Epithelial cell of prostate (primary cell): Measurements from ENCODE around the gene FAM219A.
"Not testable (repeated sequence)": the region's sequence is repeated elsewhere in the genome, so short reads cannot be mapped to it uniquely, and the experiment has no call there.

Experiments used
- DNase-seq: peaks from one replicate; pipeline ENCODE4 v3.0.0-alpha.2; 2011; ENCODE audit warnings: low read depth, low spot score
- H3K27ac ChIP-seq: fragments of 450-650 bp; 2 replicates; pipeline ENCODE4 v1.5.1; 2017; ENCODE audit warnings: mild to moderate bottlenecking

The FAM219A gene

DNA sequence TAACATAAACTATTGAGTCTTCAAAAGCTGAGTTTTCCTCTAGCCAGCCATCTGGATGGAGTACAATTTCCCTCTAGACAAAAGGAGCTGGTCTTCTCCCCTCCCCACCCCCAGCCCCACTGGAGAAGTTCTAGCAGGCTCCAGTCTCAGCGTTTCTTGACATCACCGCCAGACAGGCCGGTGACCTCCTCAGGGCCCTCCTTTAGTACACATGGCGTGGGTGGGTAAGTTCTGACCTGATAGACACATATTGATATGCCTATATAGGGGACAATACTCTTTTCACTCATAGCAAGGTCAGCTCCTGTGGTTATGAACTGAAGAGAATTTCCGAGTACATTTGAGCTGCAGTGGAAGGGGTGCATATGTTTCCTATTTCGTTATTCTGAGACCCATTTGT, 27.5 kb upstream of the FAM219A start:
- no peak overlapping the region for H3K27ac ChIP-seq
- DNase-seq = no peak

DNA sequence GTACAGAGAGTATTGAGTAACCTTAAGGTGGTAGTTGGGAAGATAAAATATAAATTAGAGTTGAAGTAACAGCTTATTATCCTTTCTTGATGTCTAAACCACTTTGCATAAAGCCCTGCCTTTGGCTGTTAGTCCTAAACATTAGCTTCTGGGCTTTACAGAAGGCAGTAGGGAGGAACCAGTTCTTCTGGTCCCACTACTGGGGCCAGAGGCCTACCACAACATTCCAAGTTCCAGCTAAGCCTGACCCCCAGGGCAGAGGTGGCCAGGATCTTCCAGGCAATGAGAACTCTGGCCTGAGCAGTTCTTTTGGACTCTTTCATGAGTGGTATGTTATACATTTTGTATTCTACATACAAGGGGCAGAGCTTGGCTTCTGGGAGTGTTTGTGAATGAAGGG, 26.3 kb upstream of the FAM219A start:
- DNase-seq = no peak
- H3K27ac ChIP-seq = no peak overlapping the region

DNA sequence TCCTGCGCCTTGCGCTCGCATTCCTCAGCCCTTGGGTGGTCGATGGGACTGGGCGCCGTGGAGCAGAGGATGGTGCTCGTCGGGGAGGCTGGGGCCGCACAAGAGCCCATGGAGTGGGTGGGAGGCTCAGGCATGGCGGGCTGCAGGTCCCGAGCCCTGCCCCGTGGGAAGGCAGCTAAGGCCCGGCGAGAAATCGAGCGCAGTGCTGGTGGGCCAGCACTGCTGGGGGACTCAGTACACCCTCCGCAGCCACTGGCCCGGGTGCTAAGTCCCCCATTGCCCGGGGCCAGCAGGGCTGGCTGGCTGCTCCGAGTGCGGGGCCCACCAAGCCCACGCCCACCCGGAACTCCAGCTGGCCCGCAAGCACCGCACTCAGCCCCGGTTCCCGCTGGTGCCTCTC, 24.4 kb upstream of the FAM219A start:
- H3K27ac ChIP-seq, DNase-seq: not testable (repeated sequence)

DNA sequence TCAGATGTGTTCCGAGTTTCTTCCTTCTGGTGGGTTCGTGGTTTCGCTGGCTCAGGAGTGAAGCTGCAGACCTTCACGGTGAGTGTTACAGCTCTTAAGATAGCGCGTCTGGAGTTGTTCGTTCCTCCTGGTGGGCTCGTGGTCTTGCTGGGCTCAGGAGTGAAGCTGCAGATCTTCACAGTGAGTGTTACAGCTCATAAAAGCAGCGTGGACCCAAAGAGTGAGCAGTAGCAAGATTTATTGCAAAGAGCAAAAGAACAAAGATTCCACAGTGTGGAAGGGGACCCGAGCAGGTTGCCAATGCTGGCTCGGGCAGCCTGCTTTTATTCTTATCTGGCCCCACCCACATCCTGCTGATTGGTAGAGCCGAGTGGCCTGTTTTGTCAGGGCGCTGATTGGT, 23.2 kb upstream of the FAM219A start:
- H3K27ac ChIP-seq, DNase-seq: not testable (repeated sequence)

GRCh38 chr9:34479431-34479866, 21.1 kb upstream of the FAM219A start:
- no peak for DNase-seq
- no peak overlapping the region for H3K27ac ChIP-seq

DNA sequence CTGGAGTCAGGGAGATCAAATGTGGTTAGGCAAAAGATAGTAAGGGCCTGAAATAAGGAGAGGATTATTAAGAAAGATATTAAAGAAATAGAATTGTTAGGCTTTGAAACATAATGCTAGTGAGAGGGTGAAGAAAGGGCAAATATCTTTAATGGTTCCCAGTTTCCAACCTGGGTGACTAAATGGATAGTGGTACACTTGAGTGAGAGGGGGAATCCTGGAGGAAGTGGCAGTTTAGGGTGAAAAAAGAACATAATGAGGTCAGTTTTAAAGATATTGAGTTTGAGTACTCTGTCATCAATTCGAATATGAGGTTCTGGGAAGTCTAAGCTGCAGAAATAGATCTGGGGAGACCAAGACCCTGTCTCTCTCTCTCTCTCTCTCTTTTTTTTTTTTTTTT, 19.2 kb upstream of the FAM219A start:
- H3K27ac ChIP-seq = no peak overlapping the region
- DNase-seq = no peak

GRCh38 chr9:34475097-34475496, 16.7 kb upstream of the FAM219A start:
- no peak for DNase-seq
- no peak overlapping the region for H3K27ac ChIP-seq

DNA sequence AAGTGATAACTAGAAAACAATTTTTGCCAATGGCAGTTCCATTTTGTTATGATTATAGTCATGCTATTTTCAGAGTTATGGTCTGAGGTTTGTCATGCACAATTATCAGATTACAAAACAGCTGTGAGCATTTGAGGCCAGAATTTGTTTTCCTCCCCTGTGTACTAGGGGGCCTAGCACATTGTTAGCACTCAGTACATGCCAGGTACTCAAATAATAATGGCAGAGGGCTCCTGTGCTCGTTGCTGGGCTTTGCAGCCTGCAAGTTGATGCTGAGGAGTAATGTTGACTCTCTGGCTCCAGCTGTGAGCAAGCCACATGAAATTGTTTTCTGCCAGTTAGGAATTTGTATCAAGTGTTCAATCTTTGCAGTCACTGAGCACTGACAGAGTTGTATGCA, 7.1 kb upstream of the FAM219A start:
- DNase-seq = no peak
- no peak overlapping the region for H3K27ac ChIP-seq

GRCh38 chr9:34464571-34464970, 6.2 kb upstream of the FAM219A start:
- H3K27ac ChIP-seq = no peak overlapping the region
- no peak for DNase-seq

DNA sequence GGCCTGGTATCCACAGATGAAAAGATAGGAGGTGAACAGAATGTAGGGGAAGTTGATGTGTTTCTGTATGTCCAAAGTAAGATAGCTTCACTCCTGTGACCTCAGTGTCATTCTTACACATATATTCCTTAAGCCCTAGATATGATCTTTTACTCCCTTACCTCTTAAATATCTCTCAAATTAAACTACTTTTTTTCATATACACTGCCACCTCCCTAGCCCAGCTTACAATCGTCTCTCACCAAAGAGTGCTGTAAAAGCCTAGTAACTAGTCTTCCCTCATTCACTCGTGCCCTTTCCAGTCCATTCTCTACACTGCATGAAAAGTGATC, 5.5 kb upstream of the FAM219A start:
- DNase-seq = no peak
- H3K27ac ChIP-seq = no peak overlapping the region

DNA sequence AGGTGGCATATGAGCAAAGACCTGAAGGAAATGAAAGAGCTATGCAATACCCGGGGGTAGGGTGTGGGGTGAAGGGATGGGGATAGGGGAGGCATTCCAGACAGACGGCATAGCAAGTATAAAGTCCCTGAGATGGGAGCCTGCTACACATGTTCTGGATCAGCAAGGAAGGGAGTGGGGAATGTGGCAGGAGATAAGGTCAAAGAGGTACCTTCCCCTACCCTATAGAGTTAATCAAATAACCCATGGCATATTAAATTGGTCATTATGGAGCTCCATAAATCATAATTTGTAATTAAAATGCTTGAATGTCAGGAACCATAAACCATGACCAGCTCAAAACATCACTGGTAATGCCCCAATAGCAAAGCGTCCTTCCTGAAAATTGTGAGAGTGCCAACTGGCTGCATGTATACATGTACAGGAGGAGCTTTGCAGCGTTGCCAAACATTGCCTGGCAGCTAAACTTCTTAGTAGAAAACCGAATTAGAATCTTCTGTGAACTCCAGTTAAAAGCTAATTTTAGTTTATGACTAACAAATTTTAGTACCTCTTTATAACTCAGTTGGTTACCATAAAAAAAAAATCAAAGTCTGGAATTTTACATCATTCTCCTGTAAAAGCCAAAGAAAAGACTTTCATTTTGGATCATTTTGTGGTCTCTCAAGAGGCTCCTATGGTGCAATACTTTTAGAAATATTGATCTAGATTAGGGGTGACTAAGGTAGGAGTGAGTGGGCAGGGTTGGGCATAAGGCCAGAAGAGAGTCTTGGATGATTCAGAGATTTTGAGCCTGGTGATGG, 4.9 kb upstream of the FAM219A start:
- DNase-seq = peak; percentile 49
- H3K27ac ChIP-seq = peak overlapping the region; percentile 3

- no peak for DNase-seq
- no peak overlapping the region for H3K27ac ChIP-seq
Observed at GRCh38 chr9:34459941-34460340, 1.6 kb upstream of the FAM219A start.

DNA sequence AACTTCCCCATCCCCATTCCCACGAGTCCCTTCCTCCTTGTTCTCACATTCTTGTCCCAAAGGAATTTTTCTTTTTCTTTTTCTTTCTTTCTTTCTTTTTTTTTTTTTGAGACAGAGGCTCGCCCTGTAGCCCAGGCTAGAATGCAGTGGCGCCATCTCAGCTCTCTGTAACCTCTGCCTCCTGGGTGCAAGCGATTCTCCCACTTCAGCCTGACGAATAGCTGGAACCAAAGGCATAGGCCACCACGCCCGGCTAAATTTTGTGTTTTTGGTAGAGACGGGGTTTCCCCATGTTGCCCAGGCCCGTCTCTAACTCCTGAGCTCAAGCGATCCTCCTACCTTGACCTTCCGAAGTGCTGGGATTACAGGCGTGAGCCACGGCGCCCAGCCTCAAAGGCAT, 986 bp upstream of the FAM219A start:
- no peak overlapping the region for H3K27ac ChIP-seq
- DNase-seq = no peak

DNA sequence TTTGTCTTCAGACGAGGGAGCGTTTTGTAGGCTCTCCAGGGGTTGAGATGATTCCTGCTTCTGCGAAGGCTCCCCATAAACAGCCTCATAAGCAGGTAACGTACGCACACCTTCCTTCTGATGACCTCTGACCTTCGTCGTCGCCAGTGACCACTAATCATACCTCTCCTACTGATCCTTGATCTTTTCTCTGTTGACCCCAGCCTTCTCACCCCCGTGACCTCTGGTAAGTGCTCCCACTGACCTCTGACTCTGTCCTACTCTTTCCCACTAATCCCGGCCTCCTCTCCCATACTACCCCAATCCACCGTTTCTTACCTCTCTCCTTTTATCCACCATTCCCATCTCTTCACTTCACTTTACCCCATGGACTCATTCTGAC, 580 bp upstream of the FAM219A start:
- DNase-seq = no peak
- H3K27ac ChIP-seq = no peak overlapping the region

DNA sequence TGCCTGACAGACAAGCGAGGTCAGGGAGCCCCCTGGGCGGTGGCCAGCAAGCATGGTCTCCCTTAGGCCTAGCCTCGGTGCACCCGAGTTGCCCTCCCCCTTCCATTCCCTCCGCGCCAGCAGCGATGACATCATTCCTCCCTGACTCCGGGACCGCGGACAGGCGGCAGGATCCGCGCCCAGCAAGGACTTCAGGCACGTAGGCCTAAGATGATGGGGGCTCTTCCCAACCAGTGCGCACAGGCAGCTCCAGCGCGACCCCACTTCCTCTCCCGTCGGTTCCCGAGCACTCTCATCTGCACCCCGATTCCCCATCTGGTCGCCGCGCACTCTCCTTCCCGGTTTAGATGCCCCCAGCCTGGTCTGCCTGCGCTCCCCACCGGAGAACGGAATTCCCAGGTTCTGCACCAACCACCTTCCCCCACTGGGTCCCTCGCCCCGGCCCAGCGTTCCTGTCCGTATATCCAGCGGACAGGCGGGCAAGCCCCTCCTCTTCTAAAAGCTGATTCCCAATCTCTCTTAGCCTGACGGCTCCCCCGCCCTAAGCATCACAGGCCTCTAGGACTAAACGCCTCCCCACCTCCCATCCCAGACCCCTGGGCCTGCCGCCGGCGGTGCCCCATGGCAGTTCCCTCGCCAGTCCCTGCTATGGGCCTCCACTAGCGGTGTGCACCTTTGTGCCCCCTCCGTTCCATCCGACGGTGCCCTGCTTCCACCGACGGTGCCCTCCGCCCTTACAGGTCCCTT, 931 bp downstream of the FAM219A start:
- peak overlapping the region; percentile 54 for H3K27ac ChIP-seq
- DNase-seq = no peak

DNA sequence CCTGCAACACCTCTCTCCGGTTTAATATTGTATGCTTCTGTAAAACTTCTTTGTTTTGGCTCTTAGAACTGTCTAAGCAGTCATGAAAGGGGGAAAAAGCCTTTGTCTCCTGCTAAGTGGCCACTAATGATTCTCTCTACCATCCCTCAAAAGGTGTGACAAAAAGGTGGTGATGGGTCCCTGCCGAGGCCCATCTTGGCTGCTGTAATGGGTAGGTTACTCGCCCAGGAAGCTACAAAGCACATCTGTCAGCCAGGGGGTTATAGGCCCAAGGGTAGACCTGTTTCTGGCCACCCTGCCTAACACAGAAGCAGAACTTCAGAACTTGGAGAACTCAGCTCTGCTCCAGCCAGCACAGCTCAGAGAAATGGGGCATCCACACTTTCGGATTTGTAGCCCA, 1.6 kb downstream of the FAM219A start:
- no peak overlapping the region for H3K27ac ChIP-seq
- DNase-seq = no peak

GRCh38 chr9:34456151-34456550, 2.2 kb downstream of the FAM219A start:
- DNase-seq = no peak
- H3K27ac ChIP-seq = no peak overlapping the region

DNA sequence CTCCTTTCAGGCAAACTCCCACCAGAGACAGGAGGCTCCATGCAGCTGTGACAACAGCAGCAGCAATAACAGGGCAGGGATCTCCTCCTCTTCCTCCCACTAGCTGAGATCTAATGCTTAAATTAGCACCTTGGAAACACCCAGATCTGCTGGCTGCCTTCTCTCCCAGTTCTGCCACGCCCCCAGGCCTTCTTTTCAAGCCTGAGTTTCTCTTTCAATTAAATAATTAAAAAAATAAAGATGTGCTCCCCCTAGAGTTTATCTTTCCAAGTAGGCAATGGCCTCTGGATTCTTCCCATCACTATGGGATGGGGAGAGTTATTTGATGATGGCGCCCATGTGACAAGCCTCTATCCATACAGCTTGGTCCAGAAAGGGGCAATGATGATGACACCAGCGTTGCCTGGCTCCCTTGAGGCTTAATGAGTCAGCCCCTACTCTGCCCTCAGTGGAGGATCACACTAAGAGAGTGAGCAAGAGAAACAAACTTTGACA, 3.8 kb downstream of the FAM219A start:
- no peak overlapping the region for H3K27ac ChIP-seq
- no peak for DNase-seq

DNA sequence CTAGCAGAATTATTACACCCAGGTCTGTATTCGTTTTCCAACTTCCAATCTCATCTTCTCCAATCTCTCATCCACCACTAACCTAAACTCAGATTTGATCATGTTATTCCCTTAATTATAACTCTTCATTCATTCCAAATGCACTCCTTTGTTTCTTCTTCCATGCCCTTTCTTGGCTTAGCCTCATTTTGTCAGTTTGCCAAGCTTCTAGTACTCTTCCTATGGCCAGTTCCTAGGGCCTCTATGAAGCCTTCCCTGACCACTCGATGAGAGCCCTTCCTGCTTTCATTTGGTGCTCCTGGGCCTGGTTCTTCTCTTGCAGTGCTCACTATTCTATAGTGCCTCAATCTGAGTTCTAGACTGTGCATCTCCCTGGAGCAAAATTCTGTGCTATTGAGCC, 5.8 kb downstream of the FAM219A start:
- H3K27ac ChIP-seq = no peak overlapping the region
- no peak for DNase-seq

- DNase-seq = no peak
- no peak overlapping the region for H3K27ac ChIP-seq
Observed at GRCh38 chr9:34451545-34451944, 6.8 kb downstream of the FAM219A start.

DNA sequence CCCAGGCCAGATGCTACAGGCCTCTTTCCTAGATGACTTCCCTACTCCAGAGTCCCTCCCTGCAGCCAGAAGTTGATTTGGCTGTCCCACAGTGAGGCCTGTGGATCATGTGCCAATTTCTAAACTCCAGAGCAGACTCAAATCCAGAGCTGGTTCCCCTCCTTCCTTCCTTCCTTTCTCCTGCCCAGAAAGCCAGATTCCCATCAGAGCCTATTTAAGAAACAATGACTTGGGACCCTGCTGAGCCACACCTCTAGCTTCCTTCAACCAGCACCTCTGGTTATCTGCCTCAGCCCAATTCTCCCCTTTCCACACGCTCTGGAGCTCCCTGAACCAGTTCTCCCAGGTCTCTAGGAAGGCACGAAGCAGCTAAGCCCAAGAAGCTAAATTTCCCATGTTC, 7.2 kb downstream of the FAM219A start:
- H3K27ac ChIP-seq = no peak overlapping the region
- DNase-seq = no peak

DNA sequence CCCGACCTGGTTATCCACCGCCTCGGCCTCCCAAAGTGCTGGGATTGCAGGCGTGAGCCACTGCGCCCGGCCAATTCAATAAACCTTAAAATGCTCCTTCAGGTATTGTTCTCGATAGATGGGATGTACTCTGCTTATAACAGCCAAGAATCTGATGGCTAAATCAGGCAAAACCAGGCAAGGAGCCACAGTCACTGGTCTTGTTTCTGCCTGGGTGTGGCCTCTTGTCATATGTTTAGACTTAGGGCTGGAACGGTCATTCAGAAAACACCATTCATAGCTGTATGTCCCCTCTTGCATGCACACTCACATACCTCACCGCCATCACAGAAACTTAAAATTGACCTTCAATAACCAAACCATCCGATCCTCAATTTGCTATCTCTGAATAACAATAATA, 7.7 kb downstream of the FAM219A start:
- no peak for DNase-seq
- H3K27ac ChIP-seq = no peak overlapping the region
